ENCODE results near the gene CD151. TPM values are rescaled to one million over a fixed set of nuclear protein-coding genes. Genes with fewer than 3 reads are reported as not detected.
A peak's percentile ranks its signal among the peaks of the same experiment; 100 is the strongest.

Gene CD151
- total and polyA plus RNA-seq, 2 experiments from 2014 or later = 62.9 to 109 TPM

DNA sequence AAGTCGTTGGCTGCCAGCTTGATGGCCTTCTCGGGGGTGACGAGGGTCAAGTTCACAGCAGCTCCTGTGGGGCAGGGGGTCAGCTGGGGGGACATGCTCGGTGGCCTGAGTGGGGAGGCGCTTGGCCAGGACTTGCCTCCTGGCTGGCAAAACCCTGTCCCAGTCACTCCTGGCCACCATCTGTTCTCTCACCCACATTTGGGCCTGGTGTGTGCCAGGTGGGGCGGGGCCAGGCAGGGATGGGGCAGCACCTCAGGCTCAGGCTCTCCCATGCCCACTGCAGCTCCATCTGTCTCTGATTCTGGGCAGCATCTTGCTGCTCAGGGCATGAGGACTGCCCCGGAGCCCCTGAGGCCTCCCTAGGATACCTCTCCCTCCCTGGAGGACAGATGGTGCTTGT, 39.2 kb upstream of the CD151 start (continued):
- TF ChIP-seq, protein P1, sequence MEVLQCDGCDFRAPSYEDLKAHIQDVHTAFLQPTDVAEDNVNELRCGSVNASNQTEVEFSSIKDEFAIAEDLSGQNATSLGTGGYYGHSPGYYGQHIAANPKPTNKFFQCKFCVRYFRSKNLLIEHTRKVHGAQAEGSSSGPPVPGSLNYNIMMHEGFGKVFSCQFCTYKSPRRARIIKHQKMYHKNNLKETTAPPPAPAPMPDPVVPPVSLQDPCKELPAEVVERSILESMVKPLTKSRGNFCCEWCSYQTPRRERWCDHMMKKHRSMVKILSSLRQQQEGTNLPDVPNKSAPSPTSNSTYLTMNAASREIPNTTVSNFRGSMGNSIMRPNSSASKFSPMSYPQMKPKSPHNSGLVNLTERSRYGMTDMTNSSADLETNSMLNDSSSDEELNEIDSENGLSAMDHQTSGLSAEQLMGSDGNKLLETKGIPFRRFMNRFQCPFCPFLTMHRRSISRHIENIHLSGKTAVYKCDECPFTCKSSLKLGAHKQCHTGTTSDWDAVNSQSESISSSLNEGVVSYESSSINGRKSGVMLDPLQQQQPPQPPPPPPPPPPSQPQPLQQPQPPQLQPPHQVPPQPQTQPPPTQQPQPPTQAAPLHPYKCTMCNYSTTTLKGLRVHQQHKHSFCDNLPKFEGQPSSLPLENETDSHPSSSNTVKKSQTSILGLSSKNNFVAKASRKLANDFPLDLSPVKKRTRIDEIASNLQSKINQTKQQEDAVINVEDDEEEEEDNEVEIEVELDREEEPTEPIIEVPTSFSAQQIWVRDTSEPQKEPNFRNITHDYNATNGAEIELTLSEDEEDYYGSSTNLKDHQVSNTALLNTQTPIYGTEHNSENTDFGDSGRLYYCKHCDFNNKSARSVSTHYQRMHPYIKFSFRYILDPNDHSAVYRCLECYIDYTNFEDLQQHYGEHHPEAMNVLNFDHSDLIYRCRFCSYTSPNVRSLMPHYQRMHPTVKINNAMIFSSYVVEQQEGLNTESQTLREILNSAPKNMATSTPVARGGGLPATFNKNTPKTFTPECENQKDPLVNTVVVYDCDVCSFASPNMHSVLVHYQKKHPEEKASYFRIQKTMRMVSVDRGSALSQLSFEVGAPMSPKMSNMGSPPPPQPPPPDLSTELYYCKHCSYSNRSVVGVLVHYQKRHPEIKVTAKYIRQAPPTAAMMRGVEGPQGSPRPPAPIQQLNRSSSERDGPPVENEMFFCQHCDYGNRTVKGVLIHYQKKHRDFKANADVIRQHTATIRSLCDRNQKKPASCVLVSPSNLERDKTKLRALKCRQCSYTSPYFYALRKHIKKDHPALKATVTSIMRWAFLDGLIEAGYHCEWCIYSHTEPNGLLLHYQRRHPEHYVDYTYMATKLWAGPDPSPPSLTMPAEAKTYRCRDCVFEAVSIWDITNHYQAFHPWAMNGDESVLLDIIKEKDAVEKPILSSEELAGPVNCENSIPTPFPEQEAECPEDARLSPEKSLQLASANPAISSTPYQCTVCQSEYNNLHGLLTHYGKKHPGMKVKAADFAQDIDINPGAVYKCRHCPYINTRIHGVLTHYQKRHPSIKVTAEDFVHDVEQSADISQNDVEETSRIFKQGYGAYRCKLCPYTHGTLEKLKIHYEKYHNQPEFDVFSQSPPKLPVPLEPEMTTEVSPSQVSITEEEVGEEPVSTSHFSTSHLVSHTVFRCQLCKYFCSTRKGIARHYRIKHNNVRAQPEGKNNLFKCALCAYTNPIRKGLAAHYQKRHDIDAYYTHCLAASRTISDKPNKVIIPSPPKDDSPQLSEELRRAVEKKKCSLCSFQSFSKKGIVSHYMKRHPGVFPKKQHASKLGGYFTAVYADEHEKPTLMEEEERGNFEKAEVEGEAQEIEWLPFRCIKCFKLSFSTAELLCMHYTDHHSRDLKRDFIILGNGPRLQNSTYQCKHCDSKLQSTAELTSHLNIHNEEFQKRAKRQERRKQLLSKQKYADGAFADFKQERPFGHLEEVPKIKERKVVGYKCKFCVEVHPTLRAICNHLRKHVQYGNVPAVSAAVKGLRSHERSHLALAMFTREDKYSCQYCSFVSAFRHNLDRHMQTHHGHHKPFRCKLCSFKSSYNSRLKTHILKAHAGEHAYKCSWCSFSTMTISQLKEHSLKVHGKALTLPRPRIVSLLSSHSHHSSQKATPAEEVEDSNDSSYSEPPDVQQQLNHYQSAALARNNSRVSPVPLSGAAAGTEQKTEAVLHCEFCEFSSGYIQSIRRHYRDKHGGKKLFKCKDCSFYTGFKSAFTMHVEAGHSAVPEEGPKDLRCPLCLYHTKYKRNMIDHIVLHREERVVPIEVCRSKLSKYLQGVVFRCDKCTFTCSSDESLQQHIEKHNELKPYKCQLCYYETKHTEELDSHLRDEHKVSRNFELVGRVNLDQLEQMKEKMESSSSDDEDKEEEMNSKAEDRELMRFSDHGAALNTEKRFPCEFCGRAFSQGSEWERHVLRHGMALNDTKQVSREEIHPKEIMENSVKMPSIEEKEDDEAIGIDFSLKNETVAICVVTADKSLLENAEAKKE (CRISPR knock-in tag; IDR thresholded peaks at IDR 0.05) = no peak
- TF ChIP-seq EZH2phosphoT487 (IDR thresholded peaks at IDR 0.05; ENCODE audit: unreplicated experiment) = no peak
- no peak for TF ChIP-seq EZH2 (IDR thresholded peaks at IDR 0.05; ENCODE audit: low read depth, unreplicated experiment)
- no peak for TF ChIP-seq CTCF (conservative IDR thresholded peaks at IDR 0.05; ENCODE audit: low read depth in 2 of 2)
- TF ChIP-seq NANOG (IDR thresholded peaks at IDR 0.05; ENCODE audit: borderline replicate concordance) = no peak

GRCh38 chr11:794013-794765, 38.6 kb upstream of the CD151 start:
- Histone ChIP-seq H3K9me2 (ENCODE audit: insufficient read depth) (no peaks in the 10 kb centered on the region), H4K20me1 (replicated peaks; ENCODE audit: insufficient read depth) (peaks cover 3% of the 10 kb centered on the region; the same call in 1 of the 2 replicates), H3K27ac (ENCODE audit: low read depth) (peak overlapping the region; percentile 50; the same call in 1 of the 2 replicates), H3K79me2 (replicated peaks; ENCODE audit: insufficient read depth) (no peaks in the 10 kb centered on the region; the same call in 1 of the 2 replicates), H3K4me3 (no peak overlapping the region), H2AFZ (no peak overlapping the region), H3K4me1 (ENCODE audit: insufficient read depth) (peaks cover 22% of the 10 kb centered on the region; the same call in 1 of the 2 replicates), H3F3A (replicated peaks; ENCODE audit: low read depth) (peaks cover 24% of the 10 kb centered on the region), H3K27me3 (ENCODE audit: insufficient read depth) (no peaks in the 10 kb centered on the region), H3K36me3 (ENCODE audit: insufficient read depth) (no peaks in the 10 kb centered on the region), H3K4me2 (no peak overlapping the region)
- H3K4me1 Mint-ChIP-seq = peaks cover 26% of the 10 kb centered on the region
- ATAC-seq (no peak), DNase-seq (ENCODE audit: low spot score) (no peak)
- no peaks in the 10 kb centered on the region for H3K9me3 Mint-ChIP-seq
- no peak overlapping the region for H3K4me3 Mint-ChIP-seq
- no peak overlapping the region for H3K27ac Mint-ChIP-seq
- peaks cover 6% of the 10 kb centered on the region; the same call in 1 of the 3 replicates for H3K36me3 Mint-ChIP-seq (ENCODE audit: low read depth)
- H3K27me3 Mint-ChIP-seq (ENCODE audit: insufficient read depth, low read depth, poor library complexity) = peaks cover 12% of the 10 kb centered on the region
- TF ChIP-seq EZH2 (IDR thresholded peaks at IDR 0.05; ENCODE audit: low read depth, unreplicated experiment) (no peak), EZH2phosphoT487 (IDR thresholded peaks at IDR 0.05; ENCODE audit: unreplicated experiment) (no peak), STAT1 (IDR thresholded peaks at IDR 0.05; ENCODE audit: unreplicated experiment) (no peak), ZNF331 (CRISPR knock-in tag; IDR thresholded peaks at IDR 0.05; ENCODE audit: low read depth) (no peak), ZNF114 (CRISPR knock-in tag; IDR thresholded peaks at IDR 0.05) (no peak), CTCF (conservative IDR thresholded peaks at IDR 0.05; ENCODE audit: low read depth in 2 of 2) (no peak), JUNB (IDR thresholded peaks at IDR 0.05; ENCODE audit: unreplicated experiment) (no peak)
- TF ChIP-seq, protein P2, sequence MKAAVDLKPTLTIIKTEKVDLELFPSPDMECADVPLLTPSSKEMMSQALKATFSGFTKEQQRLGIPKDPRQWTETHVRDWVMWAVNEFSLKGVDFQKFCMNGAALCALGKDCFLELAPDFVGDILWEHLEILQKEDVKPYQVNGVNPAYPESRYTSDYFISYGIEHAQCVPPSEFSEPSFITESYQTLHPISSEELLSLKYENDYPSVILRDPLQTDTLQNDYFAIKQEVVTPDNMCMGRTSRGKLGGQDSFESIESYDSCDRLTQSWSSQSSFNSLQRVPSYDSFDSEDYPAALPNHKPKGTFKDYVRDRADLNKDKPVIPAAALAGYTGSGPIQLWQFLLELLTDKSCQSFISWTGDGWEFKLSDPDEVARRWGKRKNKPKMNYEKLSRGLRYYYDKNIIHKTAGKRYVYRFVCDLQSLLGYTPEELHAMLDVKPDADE (IDR thresholded peaks at IDR 0.05) = no peak
